K562 (cell line): ENCODE measurements around the gene DOK3. TPM values are rescaled to one million over a fixed set of nuclear protein-coding genes. Genes with fewer than 3 reads are reported as not detected.
A peak's percentile ranks its signal among the peaks of the same experiment; 100 is the strongest.

ENCODE experiments used
- CBFA2T3 ChIP-seq: fragments of 450-650 bp; IDR thresholded peaks from 2 replicates; pipeline ENCODE4 v1.6.1; 2017
- CREB5 ChIP-seq: fragments of 250-450 bp; sonication (Bioruptor Pico); IDR thresholded peaks from 2 replicates; pipeline ENCODE4 v1.5.0; 2020; ENCODE audit warnings: mild to moderate bottlenecking
- CREM ChIP-seq: IDR thresholded peaks from 2 replicates; pipeline ENCODE4 v1.6.1; 2014; ENCODE audit warnings: antibody characterized with exemption, low read depth
- FUS ChIP-seq: fragments of 200-400 bp; formaldehyde crosslinking; optimal IDR thresholded peaks from 2 replicates; pipeline ENCODE3; 2017; ENCODE audit warnings: low read depth, low read length
- NCOR1 ChIP-seq: fragments of 450-650 bp; IDR thresholded peaks from 2 replicates; pipeline ENCODE4 v1.6.1; 2016; ENCODE audit warnings: mild to moderate bottlenecking, moderate library complexity
- NFATC3 ChIP-seq: fragments of 450-650 bp; IDR thresholded peaks from 2 replicates; pipeline ENCODE4 v1.6.1; 2017; ENCODE audit warnings: mild to moderate bottlenecking
- NFIX ChIP-seq: fragments of 250-450 bp; sonication (Bioruptor Pico); IDR thresholded peaks from 2 replicates; pipeline ENCODE4 v1.4.0; 2020; ENCODE audit warnings: low read depth, mild to moderate bottlenecking, moderate library complexity
- NFRKB ChIP-seq: fragments of 450-650 bp; IDR thresholded peaks from 2 replicates; pipeline ENCODE4 v1.6.1; 2016; ENCODE audit warnings: low read depth
- POLR2A ChIP-seq: fragments of 450-650 bp; conservative IDR thresholded peaks from 2 replicates; pipeline ENCODE4 v1.6.1; 2016
- POLR2G ChIP-seq: fragments of 200-400 bp; formaldehyde crosslinking; IDR thresholded peaks from 2 replicates; pipeline ENCODE4 v1.6.1; 2017; ENCODE audit warnings: low read depth, mild to moderate bottlenecking, antibody characterized with exemption, low read length, moderate library complexity
- PRDM10 ChIP-seq: fragments of 450-650 bp; IDR thresholded peaks from 2 replicates; pipeline ENCODE4 v1.6.1; 2018; ENCODE audit not compliant: partially characterized antibody
- SAFB ChIP-seq: fragments of 200-400 bp; formaldehyde crosslinking; IDR thresholded peaks from 2 replicates; pipeline ENCODE4 v1.6.1; 2017; ENCODE audit warnings: low read depth, low read length, borderline replicate concordance
- SAP30 ChIP-seq: fragments of 200-600 bp; sonication (generic); IDR thresholded peaks from 2 replicates; pipeline ENCODE4 v1.6.1; 2012; ENCODE audit warnings: borderline replicate concordance, low read depth, mild to moderate bottlenecking, moderate library complexity, low read length, control low read depth, inconsistent platforms; ENCODE audit not compliant: insufficient read depth, poor library complexity, severe bottlenecking
- ZBTB7A ChIP-seq: IDR thresholded peaks from 2 replicates; pipeline ENCODE4 v1.6.1; 2011; ENCODE audit warnings: low read depth, mild to moderate bottlenecking, low read length, moderate library complexity, borderline replicate concordance; ENCODE audit not compliant: control insufficient read depth
- ZC3H4 ChIP-seq: sonication (generic); formaldehyde crosslinking; IDR thresholded peaks from 2 replicates; pipeline ENCODE4 v1.9.0; 2021; ENCODE audit warnings: missing genetic modification reagents, borderline replicate concordance
- ZFPM2 ChIP-seq: fragments of 250-450 bp; sonication (Bioruptor Pico); IDR thresholded peaks from 2 replicates; pipeline ENCODE4 v1.5.1; 2022; ENCODE audit warnings: mild to moderate bottlenecking
- ZNF12 ChIP-seq: sonication (generic); formaldehyde crosslinking; IDR thresholded peaks from 2 replicates; pipeline ENCODE4 v1.4.0; 2020; ENCODE audit warnings: mild to moderate bottlenecking, missing genetic modification reagents
- ZNF589 ChIP-seq: fragments of 200-800 bp; sonication (Bioruptor generic); IDR thresholded peaks from 2 replicates; pipeline ENCODE4 v1.6.1; 2016; ENCODE audit warnings: low read depth, missing genetic modification characterization, missing compliant biosample characterization
- polyA plus RNA-seq, 8 experiments: library from polyadenylated mRNA; depleted of rRNA in 4 of 8; stranded (reverse) in 5 of 8; unstranded in 3 of 8; fragments of >200 nt; fragmentation: Nextera tagmentation in 2 of 8; fragmentation: Illumina TruSeq in 1 of 8; extraction: Ambion mirVana in 2 of 8; extraction: Trizol in 1 of 8; gene quantifications; 2 replicates each; pipeline versions ENCODE4 v1.2.1 to v1.2.3, GENCODE V29; 2011 to 2014; ENCODE audit warnings: inconsistent platforms in 1 of 8, missing spikeins in 1 of 8
- total RNA-seq, 7 experiments: library from RNA; depleted of rRNA in 6 of 7; stranded (reverse); fragments of >200 nt in 6 of 7; fragmentation: Illumina TruSeq in 2 of 7; extraction: Trizol in 2 of 7; gene quantifications; 2 replicates each; pipeline versions ENCODE4 v1.2.1 to v1.2.3, GENCODE V29; 2011 to 2021; ENCODE audit warnings: low replicate concordance in 1 of 7
- TF ChIP-seq, protein P1 (sequence below): fragments of 450-650 bp; IDR thresholded peaks from 2 replicates; pipeline ENCODE4 v1.6.1; 2017; ENCODE audit warnings: antibody characterized with exemption, mild to moderate bottlenecking

Gene DOK3
- total and polyA plus RNA-seq, 9 of the 15 experiments (the other 6 are each of a cell fraction or from before 2014, with no cell fraction given), result 1.3 to 23.0 (median 8.0) TPM

DNA sequence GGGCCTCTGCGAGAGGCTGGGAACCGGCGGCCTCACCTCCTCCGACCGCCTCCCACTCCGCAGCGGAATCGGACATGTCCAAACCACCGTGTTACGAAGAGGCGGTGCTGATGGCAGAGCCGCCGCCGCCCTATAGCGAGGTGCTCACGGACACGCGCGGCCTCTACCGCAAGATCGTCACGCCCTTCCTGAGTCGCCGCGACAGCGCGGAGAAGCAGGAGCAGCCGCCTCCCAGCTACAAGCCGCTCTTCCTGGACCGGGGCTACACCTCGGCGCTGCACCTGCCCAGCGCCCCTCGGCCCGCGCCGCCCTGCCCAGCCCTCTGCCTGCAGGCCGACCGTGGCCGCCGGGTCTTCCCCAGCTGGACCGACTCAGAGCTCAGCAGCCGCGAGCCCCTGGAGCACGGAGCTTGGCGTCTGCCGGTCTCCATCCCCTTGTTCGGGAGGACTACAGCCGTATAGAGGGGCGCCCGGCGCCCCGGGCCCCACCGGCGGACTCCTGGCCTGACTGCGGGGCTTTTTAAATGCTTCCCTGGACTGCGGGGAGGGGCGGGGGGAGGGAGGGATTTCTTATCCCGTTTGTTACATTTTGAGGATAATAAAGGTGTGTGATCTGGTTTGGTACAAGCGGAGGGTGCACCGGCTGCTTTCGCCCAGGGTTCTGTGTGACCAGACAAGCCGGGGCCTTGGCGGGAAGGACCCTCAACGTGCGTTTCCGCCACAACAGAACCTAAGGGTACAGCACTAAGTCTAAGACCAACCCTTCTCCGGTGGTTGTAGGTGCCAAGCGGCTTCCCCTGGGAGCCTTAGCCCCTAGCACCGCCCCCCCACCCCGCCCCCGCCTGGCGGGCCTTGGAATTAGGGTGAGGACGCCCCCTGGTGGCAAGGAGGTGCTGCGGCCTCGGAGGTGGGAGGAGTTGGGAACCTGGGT is 53.7 kb downstream of the DOK3 start (continued):
- TF ChIP-seq ZNF12 (CRISPR knock-in tag) (no peak), NFRKB (no peak), ZBTB7A (peak; percentile 68; the same call in 1 of the 2 replicates), FUS (peak; percentile 0), SAFB (peak; percentile 81), POLR2A (peak; percentile 48; the same call in 1 of the 2 replicates), ZFPM2 (no peak), CBFA2T3 (no peak), CREM (peak; percentile 52; the same call in 1 of the 2 replicates), ZC3H4 (CRISPR knock-in tag) (no peak), POLR2G (peak; percentile 66), PRDM10 (peak; percentile 20), NFIX (no peak), CREB5 (CRISPR knock-in tag) (no peak), ZNF589 (no peak), NFATC3 (no peak), SAP30 (peak; percentile 15), NCOR1 (peak; percentile 22; the same call in 1 of the 2 replicates)
- TF ChIP-seq, protein P1, sequence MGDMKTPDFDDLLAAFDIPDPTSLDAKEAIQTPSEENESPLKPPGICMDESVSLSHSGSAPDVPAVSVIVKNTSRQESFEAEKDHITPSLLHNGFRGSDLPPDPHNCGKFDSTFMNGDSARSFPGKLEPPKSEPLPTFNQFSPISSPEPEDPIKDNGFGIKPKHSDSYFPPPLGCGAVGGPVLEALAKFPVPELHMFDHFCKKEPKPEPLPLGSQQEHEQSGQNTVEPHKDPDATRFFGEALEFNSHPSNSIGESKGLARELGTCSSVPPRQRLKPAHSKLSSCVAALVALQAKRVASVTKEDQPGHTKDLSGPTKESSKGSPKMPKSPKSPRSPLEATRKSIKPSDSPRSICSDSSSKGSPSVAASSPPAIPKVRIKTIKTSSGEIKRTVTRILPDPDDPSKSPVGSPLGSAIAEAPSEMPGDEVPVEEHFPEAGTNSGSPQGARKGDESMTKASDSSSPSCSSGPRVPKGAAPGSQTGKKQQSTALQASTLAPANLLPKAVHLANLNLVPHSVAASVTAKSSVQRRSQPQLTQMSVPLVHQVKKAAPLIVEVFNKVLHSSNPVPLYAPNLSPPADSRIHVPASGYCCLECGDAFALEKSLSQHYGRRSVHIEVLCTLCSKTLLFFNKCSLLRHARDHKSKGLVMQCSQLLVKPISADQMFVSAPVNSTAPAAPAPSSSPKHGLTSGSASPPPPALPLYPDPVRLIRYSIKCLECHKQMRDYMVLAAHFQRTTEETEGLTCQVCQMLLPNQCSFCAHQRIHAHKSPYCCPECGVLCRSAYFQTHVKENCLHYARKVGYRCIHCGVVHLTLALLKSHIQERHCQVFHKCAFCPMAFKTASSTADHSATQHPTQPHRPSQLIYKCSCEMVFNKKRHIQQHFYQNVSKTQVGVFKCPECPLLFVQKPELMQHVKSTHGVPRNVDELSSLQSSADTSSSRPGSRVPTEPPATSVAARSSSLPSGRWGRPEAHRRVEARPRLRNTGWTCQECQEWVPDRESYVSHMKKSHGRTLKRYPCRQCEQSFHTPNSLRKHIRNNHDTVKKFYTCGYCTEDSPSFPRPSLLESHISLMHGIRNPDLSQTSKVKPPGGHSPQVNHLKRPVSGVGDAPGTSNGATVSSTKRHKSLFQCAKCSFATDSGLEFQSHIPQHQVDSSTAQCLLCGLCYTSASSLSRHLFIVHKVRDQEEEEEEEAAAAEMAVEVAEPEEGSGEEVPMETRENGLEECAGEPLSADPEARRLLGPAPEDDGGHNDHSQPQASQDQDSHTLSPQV, result 0 out of 2 replicates have a peak, but pooled peaks have one; percentile 26
